H9 (cell line): ENCODE data around the gene ELF5. TPM values are rescaled to one million over a fixed set of nuclear protein-coding genes. Genes with fewer than 3 reads are reported as not detected.

Source experiments
- DNase-seq: peaks from one replicate; pipeline ENCODE4 v3.0.0-alpha.2; 2017
- H2AFZ ChIP-seq: one replicate; pipeline ENCODE4 v1.6.1; 2013; ENCODE audit warnings: mild to moderate bottlenecking, low read length, control low read depth, moderate library complexity
- H2AK5ac ChIP-seq: 2 replicates; pipeline ENCODE4 v1.6.1; 2013; ENCODE audit warnings: low read length, control low read depth, mixed read lengths; ENCODE audit not compliant: insufficient read length
- H2BK120ac ChIP-seq: one replicate; pipeline ENCODE4 v1.6.1; 2013; ENCODE audit warnings: low read depth, mild to moderate bottlenecking, low read length, control low read depth, inconsistent platforms; ENCODE audit not compliant: poor library complexity, severe bottlenecking
- H2BK12ac ChIP-seq: 2 replicates; pipeline ENCODE4 v1.6.1; 2013; ENCODE audit warnings: low read length, control low read depth, mixed read lengths, low read depth; ENCODE audit not compliant: insufficient read length
- H2BK15ac ChIP-seq: 2 replicates; pipeline ENCODE4 v1.6.1; 2013; ENCODE audit warnings: low read depth, low read length, control low read depth
- H2BK20ac ChIP-seq: one replicate; pipeline ENCODE4 v1.6.1; 2013; ENCODE audit warnings: low read depth, mild to moderate bottlenecking, low read length, control low read depth, inconsistent platforms; ENCODE audit not compliant: poor library complexity, severe bottlenecking
- H2BK5ac ChIP-seq: 2 replicates; pipeline ENCODE4 v1.6.1; 2013; ENCODE audit warnings: low read length, control low read depth, mixed read lengths; ENCODE audit not compliant: insufficient read length
- H3K14ac ChIP-seq: 2 replicates; pipeline ENCODE4 v1.6.1; 2013; ENCODE audit warnings: low read length, control low read depth; ENCODE audit not compliant: insufficient read depth
- H3K18ac ChIP-seq: 2 replicates; pipeline ENCODE4 v1.6.1; 2013; ENCODE audit warnings: low read depth, mild to moderate bottlenecking, mixed read lengths, low read length, control low read depth; ENCODE audit not compliant: insufficient read length
- H3K23ac ChIP-seq: 2 replicates; pipeline ENCODE4 v1.6.1; 2013; ENCODE audit warnings: low read length, control low read depth, mixed read lengths, low read depth; ENCODE audit not compliant: insufficient read length
- H3K23me2 ChIP-seq: 2 replicates; pipeline ENCODE4 v1.6.1; 2013; ENCODE audit warnings: low read depth, mild to moderate bottlenecking, mixed read lengths, low read length, control low read depth; ENCODE audit not compliant: insufficient read length, poor library complexity, severe bottlenecking
- H3K27ac ChIP-seq: 2 replicates; pipeline ENCODE4 v1.5.1; 2013; ENCODE audit warnings: low read length, control low read depth, mixed read lengths, low read depth; ENCODE audit not compliant: insufficient read length
- H3K27me3 ChIP-seq: 2 replicates; pipeline ENCODE4 v1.6.1; 2013; ENCODE audit warnings: low read length, control low read depth, inconsistent platforms; ENCODE audit not compliant: insufficient read depth
- H3K4ac ChIP-seq: 2 replicates; pipeline ENCODE4 v1.6.1; 2013; ENCODE audit warnings: low read depth, mild to moderate bottlenecking, control low read depth, inconsistent platforms, low read length, moderate library complexity
- H3K4me1 ChIP-seq: 2 replicates; pipeline ENCODE4 v1.6.1; 2013; ENCODE audit warnings: low read length, control low read depth, inconsistent platforms; ENCODE audit not compliant: insufficient read depth
- H3K4me2 ChIP-seq: 2 replicates; pipeline ENCODE4 v1.6.1; 2013; ENCODE audit warnings: low read length, control low read depth, mixed read lengths; ENCODE audit not compliant: insufficient read length, insufficient read depth
- H3K56ac ChIP-seq: 2 replicates; pipeline ENCODE4 v1.6.1; 2013; ENCODE audit warnings: low read depth, mild to moderate bottlenecking, mixed read lengths, low read length, control low read depth; ENCODE audit not compliant: insufficient read length
- H3K79me1 ChIP-seq: 2 replicates; pipeline ENCODE4 v1.6.1; 2013; ENCODE audit warnings: low read depth, mild to moderate bottlenecking, moderate library complexity, low read length, control low read depth, inconsistent platforms; ENCODE audit not compliant: insufficient read depth, poor library complexity, severe bottlenecking
- H3K79me2 ChIP-seq: 2 replicates; pipeline ENCODE4 v1.6.1; 2013; ENCODE audit warnings: low read length, control low read depth, inconsistent platforms; ENCODE audit not compliant: insufficient read depth
- H3K9ac ChIP-seq: 2 replicates; pipeline ENCODE4 v1.6.1; 2013; ENCODE audit warnings: low read length, control low read depth, mixed read lengths; ENCODE audit not compliant: insufficient read length; ENCODE audit errors: extremely low read depth
- H3K9me3 ChIP-seq: one replicate; pipeline ENCODE4 v1.6.1; 2013; ENCODE audit warnings: low read depth, low read length, inconsistent platforms; ENCODE audit not compliant: control insufficient read depth
- H3T11ph ChIP-seq: one replicate; pipeline ENCODE4 v1.6.1; 2013; ENCODE audit warnings: mild to moderate bottlenecking, low read length, control low read depth, inconsistent platforms
- H4K20me1 ChIP-seq: one replicate; pipeline ENCODE4 v1.6.1; 2013; ENCODE audit not compliant: control insufficient read depth, insufficient read length, insufficient read depth
- H4K5ac ChIP-seq: 2 replicates; pipeline ENCODE4 v1.6.1; 2013; ENCODE audit warnings: low read depth, mild to moderate bottlenecking, mixed read lengths, low read length, control low read depth; ENCODE audit not compliant: insufficient read length
- H4K8ac ChIP-seq: replicated peaks from 2 replicates; pipeline ENCODE4 v1.6.1; 2013; ENCODE audit warnings: low read length, control low read depth, mixed read lengths, low read depth; ENCODE audit not compliant: insufficient read length
- H4K91ac ChIP-seq: 2 replicates; pipeline ENCODE4 v1.6.1; 2013; ENCODE audit warnings: low read depth, mild to moderate bottlenecking, moderate library complexity, mixed read lengths, low read length, control low read depth; ENCODE audit not compliant: insufficient read length
- H3K27ac Mint-ChIP-seq, 3 experiments: 2 replicates in 2 of 3; 3 replicates in 1 of 3; pipeline ENCODE4 v1.8.0; 2020 to 2021; ENCODE audit warnings: mixed read lengths in 3 of 3, mild to moderate bottlenecking in 1 of 3, moderate library complexity in 1 of 3
- H3K27me3 Mint-ChIP-seq: 2 replicates; pipeline ENCODE4 v1.8.0; 2021; ENCODE audit warnings: low read depth, mild to moderate bottlenecking, moderate library complexity, mixed read lengths
- H3K36me3 Mint-ChIP-seq, 3 experiments: 2 replicates in 2 of 3; 3 replicates in 1 of 3; pipeline ENCODE4 v1.8.0; 2020 to 2021; ENCODE audit warnings: low read depth in 3 of 3, mixed read lengths in 3 of 3; ENCODE audit not compliant: insufficient read depth in 1 of 3
- H3K4me1 Mint-ChIP-seq, 2 experiments: 2 replicates each; pipeline ENCODE4 v1.8.0; 2020; ENCODE audit warnings: mixed read lengths in 2 of 2
- H3K4me3 Mint-ChIP-seq, 2 experiments: 2 replicates in 1 of 2; 3 replicates in 1 of 2; pipeline ENCODE4 v1.8.0; 2020 to 2021; ENCODE audit warnings: mild to moderate bottlenecking in 2 of 2, mixed read lengths in 2 of 2, moderate library complexity in 1 of 2
- H3K9me3 Mint-ChIP-seq, 2 experiments: 2 replicates in 1 of 2; 3 replicates in 1 of 2; pipeline ENCODE4 v1.8.0; 2020; ENCODE audit warnings: mild to moderate bottlenecking in 2 of 2, mixed read lengths in 2 of 2, moderate library complexity in 1 of 2
- CTCF ChIP-seq: fragments of 200-600 bp; sonication (generic); conservative IDR thresholded peaks from 3 replicates; pipeline ENCODE4 v1.8.0; 2021; ENCODE audit warnings: antibody characterized with exemption, mild to moderate bottlenecking
- WGBS: extraction: QIAGEN DNeasy Blood & Tissue Kit; methylation state at CpG from one replicate; pipeline ENCODE4 v1.1.7; 2013; ENCODE audit warnings: missing lambda C conversion rate, low lambda C conversion rate, mixed read lengths; ENCODE audit not compliant: insufficient read length; ENCODE audit errors: extremely low coverage; 5-methylcytosine and 5-hydroxymethylcytosine counted together
- total RNA-seq: library from RNA; stranded (reverse); gene quantifications from 2 replicates; pipeline ENCODE4 v1.2.1, GENCODE V29; 2021

ELF5 gene
- total RNA-seq, 1 experiment from 2014 or later: not detected

GRCh38 chr11:34473603-34474169 lies 39.9 kb downstream of the ELF5 start:
- no peak for TF ChIP-seq CTCF
- H4K8ac ChIP-seq: no peak overlapping the region
- H4K91ac ChIP-seq: no peak overlapping the region
- no peak overlapping the region for H2BK20ac ChIP-seq
- H3K14ac ChIP-seq: no peak overlapping the region
- H3K23ac ChIP-seq: no peak overlapping the region
- H2BK120ac ChIP-seq: no peak overlapping the region
- H3K79me1 ChIP-seq: no peaks in the 10 kb centered on the region
- H3K4me1 Mint-ChIP-seq: no peaks in the 10 kb centered on the region
- H2BK12ac ChIP-seq: no peak overlapping the region
- H2BK15ac ChIP-seq: no peak overlapping the region
- no peak overlapping the region for H3K4me3 Mint-ChIP-seq
- no peaks in the 10 kb centered on the region for H3K4me1 ChIP-seq
- H2BK5ac ChIP-seq: no peak overlapping the region
- H3K27me3 ChIP-seq: no peaks in the 10 kb centered on the region
- no peak overlapping the region for H2AFZ ChIP-seq
- peaks cover 0 to 41% (median 0%) of the 10 kb centered on the region in 3 experiments; a peak in 3 of 7 replicates for H3K36me3 Mint-ChIP-seq
- H3K27ac Mint-ChIP-seq: no peak overlapping the region
- no peak overlapping the region for H3K4me2 ChIP-seq
- H3K27me3 Mint-ChIP-seq: peaks cover 2% of the 10 kb centered on the region
- H2AK5ac ChIP-seq: no peak overlapping the region
- H3T11ph ChIP-seq: no peak overlapping the region
- DNase-seq: no peak
- H3K9ac ChIP-seq: no peak overlapping the region
- H3K9me3 Mint-ChIP-seq: no peaks in the 10 kb centered on the region
- no peak overlapping the region for H3K27ac ChIP-seq
- H3K4ac ChIP-seq: no peak overlapping the region
- H3K18ac ChIP-seq: no peak overlapping the region
- no peaks in the 10 kb centered on the region for H3K9me3 ChIP-seq
- H4K5ac ChIP-seq: no peak overlapping the region
- no CpG with 5 or more reads among the region's 4 CpGs for WGBS
- H4K20me1 ChIP-seq: no peaks in the 10 kb centered on the region
- H3K56ac ChIP-seq: no peak overlapping the region
- H3K79me2 ChIP-seq: no peaks in the 10 kb centered on the region
- no peaks in the 10 kb centered on the region for H3K23me2 ChIP-seq
